GM12878 (cell line): ENCODE measurements around the gene SPIB.

Source experiments
- CBFB ChIP-seq: IDR thresholded peaks from 2 replicates; pipeline ENCODE4 v1.6.1; 2016; ENCODE audit warnings: antibody characterized with exemption, low read depth
- EED ChIP-seq: sonication (generic); IDR thresholded peaks from 2 replicates; pipeline ENCODE4 v1.6.1; 2016; ENCODE audit warnings: antibody characterized with exemption, low read depth
- GABPA ChIP-seq: IDR thresholded peaks from 2 replicates; pipeline ENCODE4 v1.6.1; 2014; ENCODE audit warnings: antibody characterized with exemption, low read depth, mild to moderate bottlenecking, inconsistent platforms
- KAT2A ChIP-seq: conservative IDR thresholded peaks from 2 replicates; pipeline ENCODE4 v1.6.1; 2011; ENCODE audit warnings: low read depth, low read length; ENCODE audit not compliant: control insufficient read depth
- NR2F1 ChIP-seq: fragments of 450-650 bp; conservative IDR thresholded peaks from 2 replicates; pipeline ENCODE4 v1.6.1; 2017; ENCODE audit warnings: mild to moderate bottlenecking
- POLR2A ChIP-seq: IDR thresholded peaks from 2 replicates; pipeline ENCODE4 v1.6.1; 2011; ENCODE audit warnings: low read depth, mild to moderate bottlenecking, low read length
- POLR2AphosphoS5 ChIP-seq: IDR thresholded peaks from 2 replicates; pipeline ENCODE4 v1.6.1; 2011; ENCODE audit warnings: mild to moderate bottlenecking, low read length, inconsistent platforms
- SMC3 ChIP-seq: IDR thresholded peaks from 2 replicates; pipeline ENCODE4 v1.6.1; 2011; ENCODE audit warnings: low read length, improper control_type of control experiment, borderline replicate concordance
- TF ChIP-seq, protein P1 (sequence below), 3 experiments: IDR thresholded peaks in 2 of 3; conservative IDR thresholded peaks in 1 of 3; 2 replicates each; pipeline ENCODE4 v1.5.1; 2011; ENCODE audit warnings: low read depth in 3 of 3, low read length in 3 of 3, mild to moderate bottlenecking in 3 of 3, control low read depth in 2 of 3, moderate library complexity in 2 of 3, inconsistent platforms in 1 of 3, mixed read lengths in 1 of 3; ENCODE audit not compliant: control insufficient read depth in 2 of 3, insufficient read depth in 1 of 3; ENCODE audit errors: extremely low read depth in 1 of 3

DNA sequence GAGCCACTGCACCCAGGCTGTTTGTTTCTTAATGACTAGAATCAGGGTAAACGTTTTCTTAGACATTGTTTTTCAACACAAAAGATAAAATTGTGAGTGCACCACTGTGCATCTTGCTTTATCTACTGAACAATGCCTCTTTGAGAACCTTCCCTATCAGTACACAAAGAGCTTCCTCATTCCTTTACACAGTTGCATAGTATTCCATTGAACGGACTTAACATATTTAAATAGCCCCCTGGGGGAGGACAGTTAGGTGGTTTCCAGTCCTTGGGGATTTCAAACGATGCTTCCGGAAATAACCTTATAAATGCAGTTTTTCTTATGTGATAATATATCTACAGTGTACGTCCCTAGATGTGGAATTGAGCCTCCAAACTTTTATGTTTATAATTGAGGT is 26.0 kb upstream of the SPIB start:
- TF ChIP-seq GABPA: no peak
- TF ChIP-seq KAT2A: no peak
- no peak for TF ChIP-seq POLR2A
- no peak for TF ChIP-seq EED
- TF ChIP-seq, protein P1, sequence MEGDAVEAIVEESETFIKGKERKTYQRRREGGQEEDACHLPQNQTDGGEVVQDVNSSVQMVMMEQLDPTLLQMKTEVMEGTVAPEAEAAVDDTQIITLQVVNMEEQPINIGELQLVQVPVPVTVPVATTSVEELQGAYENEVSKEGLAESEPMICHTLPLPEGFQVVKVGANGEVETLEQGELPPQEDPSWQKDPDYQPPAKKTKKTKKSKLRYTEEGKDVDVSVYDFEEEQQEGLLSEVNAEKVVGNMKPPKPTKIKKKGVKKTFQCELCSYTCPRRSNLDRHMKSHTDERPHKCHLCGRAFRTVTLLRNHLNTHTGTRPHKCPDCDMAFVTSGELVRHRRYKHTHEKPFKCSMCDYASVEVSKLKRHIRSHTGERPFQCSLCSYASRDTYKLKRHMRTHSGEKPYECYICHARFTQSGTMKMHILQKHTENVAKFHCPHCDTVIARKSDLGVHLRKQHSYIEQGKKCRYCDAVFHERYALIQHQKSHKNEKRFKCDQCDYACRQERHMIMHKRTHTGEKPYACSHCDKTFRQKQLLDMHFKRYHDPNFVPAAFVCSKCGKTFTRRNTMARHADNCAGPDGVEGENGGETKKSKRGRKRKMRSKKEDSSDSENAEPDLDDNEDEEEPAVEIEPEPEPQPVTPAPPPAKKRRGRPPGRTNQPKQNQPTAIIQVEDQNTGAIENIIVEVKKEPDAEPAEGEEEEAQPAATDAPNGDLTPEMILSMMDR (IDR thresholded peaks at IDR 0.05 in 2 of 3, conservative IDR thresholded peaks at IDR 0.05 in 1 of 3; ENCODE audit: control insufficient read depth in 2 of 3, extremely low read depth in 1 of 3, insufficient read depth in 1 of 3, low read depth in 3 of 3, low read length in 3 of 3): no peak
- no peak for TF ChIP-seq NR2F1
- TF ChIP-seq CBFB: no peak
- no peak for TF ChIP-seq POLR2AphosphoS5
- no peak for TF ChIP-seq SMC3
